Fibroblast of mammary gland (primary cell): ENCODE results near the gene SUOX.

Experiments used
- DNase-seq: peaks from one replicate; pipeline ENCODE4 v3.0.0-alpha.2; 2010; ENCODE audit warnings: low read depth
- H3K4me3 ChIP-seq: 2 replicates; pipeline ENCODE4 v1.5.1; 2011; ENCODE audit warnings: low read depth, mild to moderate bottlenecking, low read length, moderate library complexity; ENCODE audit not compliant: control insufficient read depth
- CTCF ChIP-seq: conservative IDR thresholded peaks from 2 replicates; pipeline ENCODE4 v1.5.1; 2011; ENCODE audit warnings: low read depth, low read length, inconsistent platforms; ENCODE audit not compliant: control insufficient read depth, insufficient read depth

Gene SUOX

GRCh38 chr12:56021889-56022497, 24.9 kb downstream of the SUOX start:
- no peak overlapping the region for H3K4me3 ChIP-seq
- DNase-seq: no peak
- no peak for TF ChIP-seq CTCF

- no peak for TF ChIP-seq CTCF
- DNase-seq: no peak
- H3K4me3 ChIP-seq: no peak overlapping the region
Measured at GRCh38 chr12:56028511-56029165, 31.6 kb downstream of the SUOX start.

GRCh38 chr12:56029166-56029519, 32.1 kb downstream of the SUOX start:
- peak; percentile 74 for DNase-seq
- no peak overlapping the region for H3K4me3 ChIP-seq
- no peak for TF ChIP-seq CTCF

GRCh38 chr12:56029666-56030293, 32.7 kb downstream of the SUOX start:
- H3K4me3 ChIP-seq: no peak overlapping the region
- peak; percentile 68 for DNase-seq
- peak; percentile 85 for TF ChIP-seq CTCF

- no peak for TF ChIP-seq CTCF
- no peak for DNase-seq
- H3K4me3 ChIP-seq: no peak overlapping the region
Measured at GRCh38 chr12:56031987-56032386, 34.9 kb downstream of the SUOX start.

GRCh38 chr12:56034586-56035332, 37.7 kb downstream of the SUOX start:
- no peak for TF ChIP-seq CTCF
- H3K4me3 ChIP-seq: no peak overlapping the region
- DNase-seq: no peak
